NCI-H524 treated with DMSO at 0.1 percent for 48 hours (cell line): Measurements from ENCODE around the gene LRP10.
"Not testable (repeated sequence)": the region's sequence is repeated elsewhere in the genome, so short reads cannot be mapped to it uniquely, and the experiment has no call there.

Experiments
- DNase-seq: peaks from one replicate; lab custom pipeline; 2025; lab: John Stamatoyannopoulos, UW

Gene LRP10

DNA sequence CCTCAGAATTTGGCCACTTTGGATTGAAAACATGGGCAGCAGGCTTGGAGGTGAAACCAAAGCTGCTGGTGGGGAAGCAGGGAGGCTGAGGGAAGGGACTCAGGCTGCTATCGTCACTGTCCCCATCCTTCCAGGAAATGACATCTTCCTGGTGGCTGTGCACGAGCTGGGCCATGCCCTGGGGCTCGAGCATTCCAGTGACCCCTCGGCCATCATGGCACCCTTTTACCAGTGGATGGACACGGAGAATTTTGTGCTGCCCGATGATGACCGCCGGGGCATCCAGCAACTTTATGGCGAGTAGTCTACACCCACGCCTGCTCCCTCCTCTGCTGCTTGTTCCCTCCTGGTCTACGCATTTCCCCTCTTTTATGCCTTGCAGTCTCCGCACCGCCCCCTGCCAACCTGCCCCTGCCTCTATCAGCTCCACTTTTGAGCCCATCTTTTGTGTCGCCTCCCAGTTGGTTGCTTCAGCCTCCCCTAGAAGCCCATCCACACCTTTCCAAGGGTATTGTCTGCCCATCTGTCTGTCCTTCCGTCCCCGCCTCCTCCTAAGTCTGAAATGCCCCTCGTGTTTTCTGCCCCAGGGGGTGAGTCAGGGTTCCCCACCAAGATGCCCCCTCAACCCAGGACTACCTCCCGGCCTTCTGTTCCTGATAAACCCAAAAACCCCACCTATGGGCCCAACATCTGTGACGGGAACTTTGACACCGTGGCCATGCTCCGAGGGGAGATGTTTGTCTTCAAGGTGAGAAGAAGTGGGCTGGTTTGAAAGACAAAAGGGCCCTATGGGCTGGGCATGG lies 28.2 kb upstream of the LRP10 start:
- no peak for DNase-seq

DNA sequence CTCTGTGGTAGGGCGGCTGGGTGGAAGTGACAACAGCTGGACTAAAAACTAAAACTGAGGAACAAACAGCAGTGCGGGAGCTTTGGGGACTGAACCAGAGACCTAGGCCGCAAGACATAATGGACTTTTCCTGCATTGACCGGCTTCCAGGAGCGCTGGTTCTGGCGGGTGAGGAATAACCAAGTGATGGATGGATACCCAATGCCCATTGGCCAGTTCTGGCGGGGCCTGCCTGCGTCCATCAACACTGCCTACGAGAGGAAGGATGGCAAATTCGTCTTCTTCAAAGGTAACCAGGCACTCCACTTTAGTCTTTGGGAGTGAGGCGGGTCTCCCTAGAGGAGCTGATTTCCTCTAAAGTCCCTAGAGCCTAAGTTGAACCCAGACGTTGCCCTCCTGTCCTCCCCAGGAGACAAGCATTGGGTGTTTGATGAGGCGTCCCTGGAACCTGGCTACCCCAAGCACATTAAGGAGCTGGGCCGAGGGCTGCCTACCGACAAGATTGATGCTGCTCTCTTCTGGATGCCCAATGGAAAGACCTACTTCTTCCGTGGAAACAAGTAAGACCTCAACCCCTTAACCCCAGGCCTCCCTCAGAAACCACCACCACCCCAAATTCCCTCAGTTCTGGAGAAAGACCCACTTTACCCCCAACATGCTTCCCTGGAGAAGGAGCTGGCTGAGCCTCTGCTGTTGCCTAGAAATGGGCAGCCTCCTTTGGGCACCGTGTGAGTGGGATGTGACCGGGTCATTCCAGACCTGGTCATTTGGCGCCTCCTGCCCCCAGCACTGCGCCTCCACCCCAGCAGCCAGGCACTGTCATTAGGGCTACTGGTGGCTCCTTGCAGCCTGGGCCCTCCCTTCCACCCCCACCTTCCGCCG lies 27.1 kb upstream of the LRP10 start:
- no peak for DNase-seq

DNA sequence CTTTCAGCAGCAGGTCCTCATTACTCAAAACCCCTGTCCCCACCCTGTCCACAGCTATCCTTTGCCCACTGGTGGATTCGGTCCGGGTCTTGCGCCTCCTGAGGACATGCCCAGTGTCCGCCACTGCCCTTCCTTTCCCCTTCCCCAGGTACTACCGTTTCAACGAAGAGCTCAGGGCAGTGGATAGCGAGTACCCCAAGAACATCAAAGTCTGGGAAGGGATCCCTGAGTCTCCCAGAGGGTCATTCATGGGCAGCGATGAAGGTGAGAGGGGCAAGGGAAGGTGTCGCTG lies 26.5 kb upstream of the LRP10 start:
- DNase-seq, result no peak

DNA sequence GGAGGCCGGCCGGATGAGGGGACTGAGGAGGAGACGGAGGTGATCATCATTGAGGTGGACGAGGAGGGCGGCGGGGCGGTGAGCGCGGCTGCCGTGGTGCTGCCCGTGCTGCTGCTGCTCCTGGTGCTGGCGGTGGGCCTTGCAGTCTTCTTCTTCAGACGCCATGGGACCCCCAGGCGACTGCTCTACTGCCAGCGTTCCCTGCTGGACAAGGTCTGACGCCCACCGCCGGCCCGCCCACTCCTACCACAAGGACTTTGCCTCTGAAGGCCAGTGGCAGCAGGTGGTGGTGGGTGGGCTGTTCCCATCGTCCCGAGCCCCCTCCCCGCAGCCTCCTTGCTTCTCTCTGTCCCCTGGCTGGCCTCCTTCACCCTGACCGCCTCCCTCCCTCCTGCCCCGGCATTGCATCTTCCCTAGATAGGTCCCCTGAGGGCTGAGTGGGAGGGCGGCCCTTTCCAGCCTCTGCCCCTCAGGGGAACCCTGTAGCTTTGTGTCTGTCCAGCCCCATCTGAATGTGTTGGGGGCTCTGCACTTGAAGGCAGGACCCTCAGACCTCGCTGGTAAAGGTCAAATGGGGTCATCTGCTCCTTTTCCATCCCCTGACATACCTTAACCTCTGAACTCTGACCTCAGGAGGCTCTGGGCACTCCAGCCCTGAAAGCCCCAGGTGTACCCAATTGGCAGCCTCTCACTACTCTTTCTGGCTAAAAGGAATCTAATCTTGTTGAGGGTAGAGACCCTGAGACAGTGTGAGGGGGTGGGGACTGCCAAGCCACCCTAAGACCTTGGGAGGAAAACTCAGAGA lies 25.5 kb upstream of the LRP10 start:
- DNase-seq, result no peak

DNA sequence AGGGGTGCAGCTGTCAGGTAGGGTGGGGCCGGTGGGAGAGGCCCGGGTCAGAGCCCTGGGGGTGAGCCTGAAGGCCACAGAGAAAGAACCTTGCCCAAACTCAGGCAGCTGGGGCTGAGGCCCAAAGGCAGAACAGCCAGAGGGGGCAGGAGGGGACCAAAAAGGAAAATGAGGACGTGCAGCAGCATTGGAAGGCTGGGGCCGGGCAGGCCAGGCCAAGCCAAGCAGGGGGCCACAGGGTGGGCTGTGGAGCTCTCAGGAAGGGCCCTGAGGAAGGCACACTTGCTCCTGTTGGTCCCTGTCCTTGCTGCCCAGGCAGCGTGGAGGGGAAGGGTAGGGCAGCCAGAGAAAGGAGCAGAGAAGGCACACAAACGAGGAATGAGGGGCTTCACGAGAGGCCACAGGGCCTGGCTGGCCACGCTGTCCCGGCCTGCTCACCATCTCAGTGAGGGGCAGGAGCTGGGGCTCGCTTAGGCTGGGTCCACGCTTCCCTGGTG lies 24.7 kb upstream of the LRP10 start:
- DNase-seq, result no peak

DNA sequence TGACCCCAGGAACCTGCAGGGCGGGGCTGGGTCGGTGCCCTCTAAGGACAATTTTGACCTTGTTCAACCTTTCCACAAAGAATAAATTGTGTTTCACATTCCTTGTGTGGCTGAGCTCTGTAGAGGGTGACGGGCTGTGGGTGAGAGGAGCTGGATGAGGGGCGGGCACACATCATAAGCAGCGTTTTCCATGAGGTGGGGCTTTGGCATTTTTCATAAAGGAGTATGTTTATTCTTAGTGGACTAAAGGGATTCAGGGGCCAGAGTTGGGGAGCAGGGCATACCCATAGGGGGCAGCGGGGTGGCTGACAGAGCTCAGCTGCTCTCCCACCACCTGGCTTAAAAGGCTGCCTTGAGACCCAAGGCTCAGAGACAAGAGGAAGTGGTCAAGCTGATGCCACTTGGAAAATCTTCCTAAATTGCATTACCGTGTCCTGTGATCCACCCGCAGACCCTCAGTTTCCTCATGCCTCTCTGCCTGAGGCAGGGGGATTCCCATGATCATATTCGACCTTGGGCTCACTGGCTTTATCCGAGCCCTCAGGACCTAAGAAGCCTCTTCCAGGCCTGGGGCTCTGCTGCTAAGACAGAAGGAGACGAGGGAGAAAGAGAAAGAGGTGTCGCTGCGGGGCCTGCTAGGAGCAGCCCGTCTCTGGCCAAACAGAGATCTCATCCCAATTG lies 23.7 kb upstream of the LRP10 start:
- DNase-seq, result no peak

DNA sequence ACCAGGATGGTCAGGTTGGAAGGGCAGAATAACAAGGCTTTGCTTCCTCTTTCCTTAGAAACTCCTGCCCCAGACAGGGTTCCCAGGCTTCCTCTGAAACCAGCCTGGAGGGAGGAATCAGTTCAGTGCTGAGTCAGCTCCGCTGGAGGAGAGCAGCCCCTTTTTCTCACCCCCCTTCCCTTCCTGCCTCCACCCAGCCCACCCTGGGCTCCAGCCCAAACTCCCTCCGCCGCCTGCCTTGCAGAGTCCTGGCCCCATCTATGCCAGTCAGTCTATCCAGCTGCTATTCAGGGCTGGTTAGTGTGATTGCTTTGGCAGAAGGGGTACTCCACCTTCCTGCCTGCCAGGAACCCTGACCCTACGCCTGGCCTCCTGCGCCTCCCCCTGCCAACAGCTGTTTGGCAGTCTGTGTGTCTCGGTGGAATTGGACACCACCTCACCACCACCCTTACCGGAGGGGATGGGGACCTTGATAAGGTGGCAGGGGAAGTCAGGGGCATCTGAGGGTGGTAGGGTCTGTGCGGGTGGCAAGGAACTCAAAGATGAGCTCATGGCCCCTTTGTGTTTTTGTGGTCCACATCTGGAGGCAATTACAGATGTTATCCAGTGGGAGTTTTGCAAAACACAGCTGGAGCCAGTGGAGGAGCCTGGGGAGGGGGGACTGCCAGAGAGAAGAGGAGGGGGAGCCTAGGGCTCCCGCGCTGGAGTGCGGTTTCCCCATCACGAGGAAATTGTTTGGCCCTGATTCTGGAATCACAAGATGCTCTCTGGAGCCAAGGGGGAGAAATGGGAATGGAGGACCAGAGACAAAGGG lies 23.0 kb upstream of the LRP10 start:
- DNase-seq, result no peak

DNA sequence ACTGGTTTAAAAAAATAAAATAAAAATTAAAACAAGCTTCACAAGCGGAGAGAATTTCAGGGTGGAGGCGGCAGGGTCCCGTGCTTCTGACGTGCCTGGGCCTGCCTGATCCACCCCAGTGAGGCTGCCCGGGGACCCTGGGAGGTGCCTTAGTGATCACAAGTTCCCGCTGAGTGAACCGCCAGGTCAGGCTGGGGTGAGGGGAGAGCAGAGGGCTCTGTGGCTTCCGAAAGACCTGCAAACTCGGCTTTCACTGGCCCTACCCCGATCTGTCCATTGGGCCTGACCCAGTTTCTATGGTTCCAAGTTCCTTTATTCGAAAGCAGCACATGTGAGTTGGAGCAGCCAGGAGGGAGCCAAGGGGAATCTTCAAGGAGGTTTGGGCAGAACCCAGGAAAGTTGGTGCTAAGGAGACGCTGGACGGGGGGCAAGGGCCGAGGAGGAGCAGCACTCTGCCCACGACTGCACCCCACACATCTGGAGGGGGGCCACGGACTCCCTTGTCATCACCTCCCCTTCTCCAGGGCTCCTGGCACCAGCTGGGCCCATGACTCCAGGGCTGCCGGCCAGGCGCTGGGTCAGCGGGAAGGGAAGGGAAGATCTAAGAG lies 22.2 kb upstream of the LRP10 start:
- DNase-seq, result no peak

DNA sequence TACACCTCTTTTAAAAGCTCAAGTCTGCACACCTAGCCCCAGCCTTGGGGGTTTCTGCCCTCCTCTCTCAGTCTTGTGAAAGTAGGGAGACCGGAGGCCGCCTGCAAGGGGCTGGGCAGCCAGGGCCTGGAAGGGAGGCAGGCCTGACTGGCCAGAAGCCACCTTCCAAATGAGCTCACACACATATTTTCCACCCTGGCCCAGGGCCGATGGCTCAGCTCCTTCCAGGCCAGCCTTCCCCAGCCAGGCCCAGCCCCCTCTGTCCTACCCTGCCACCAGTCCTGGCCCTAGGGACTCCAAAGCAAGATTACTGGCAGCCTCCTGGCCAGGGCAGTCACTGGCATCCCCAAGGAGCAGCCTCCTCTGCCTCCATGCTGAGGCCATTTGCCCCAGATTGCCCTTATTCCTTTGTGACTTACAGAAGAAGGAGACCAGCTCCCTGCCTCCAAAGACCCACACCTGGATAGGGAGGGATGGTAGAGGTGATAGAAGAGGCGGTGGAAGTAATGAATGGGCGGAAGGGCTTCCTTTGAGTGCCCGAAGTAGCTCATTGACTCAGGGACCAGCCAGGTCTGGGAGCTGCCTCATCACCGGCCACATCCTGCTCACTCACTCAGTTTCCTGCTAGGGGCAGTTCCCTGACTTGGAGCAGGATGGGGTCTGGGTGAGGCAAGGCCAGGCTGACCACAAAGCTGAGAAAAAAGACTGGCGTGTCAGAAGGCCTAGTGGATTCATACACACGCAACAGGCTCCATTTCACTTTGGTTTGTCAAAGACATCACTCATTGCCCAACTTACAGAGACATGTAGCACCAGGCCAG lies 20.4 kb upstream of the LRP10 start:
- DNase-seq, result no peak

DNA sequence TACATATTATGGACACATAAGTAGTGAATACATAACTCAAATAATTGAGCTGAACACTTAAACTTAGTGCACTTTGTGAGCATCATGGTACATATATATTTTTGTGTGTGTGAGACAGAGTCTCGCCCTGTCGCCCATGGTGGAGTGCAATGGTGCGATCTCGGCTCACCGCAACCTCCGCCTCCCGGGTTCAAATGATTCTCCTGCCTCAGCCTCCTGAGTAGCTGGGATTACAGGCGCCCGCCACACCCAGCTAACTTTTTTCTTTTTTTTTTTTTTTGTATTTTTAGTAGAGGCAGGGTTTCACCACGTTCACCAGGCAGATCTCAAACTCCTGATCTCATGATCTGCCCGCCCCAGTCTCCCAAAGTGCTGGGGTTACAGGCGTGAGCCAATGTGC lies 19.4 kb upstream of the LRP10 start:
- not testable (repeated sequence) for DNase-seq

DNA sequence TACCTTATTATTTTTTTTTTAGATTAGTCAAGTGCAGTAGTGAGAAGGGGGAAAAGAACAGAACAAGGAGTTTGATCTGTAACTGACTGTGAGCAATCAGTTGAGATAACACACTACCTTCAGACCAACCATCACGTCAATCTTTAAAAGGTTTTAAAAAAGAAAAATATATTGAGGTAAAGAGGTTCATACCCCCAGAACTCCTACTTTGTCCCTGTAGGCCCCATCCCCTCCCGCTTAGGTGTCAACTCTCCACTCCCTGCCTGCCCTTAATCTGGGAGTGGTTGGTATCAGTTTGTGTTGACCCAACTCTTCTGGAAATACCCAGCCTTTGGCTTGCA lies 19.0 kb upstream of the LRP10 start:
- DNase-seq, result no peak

DNA sequence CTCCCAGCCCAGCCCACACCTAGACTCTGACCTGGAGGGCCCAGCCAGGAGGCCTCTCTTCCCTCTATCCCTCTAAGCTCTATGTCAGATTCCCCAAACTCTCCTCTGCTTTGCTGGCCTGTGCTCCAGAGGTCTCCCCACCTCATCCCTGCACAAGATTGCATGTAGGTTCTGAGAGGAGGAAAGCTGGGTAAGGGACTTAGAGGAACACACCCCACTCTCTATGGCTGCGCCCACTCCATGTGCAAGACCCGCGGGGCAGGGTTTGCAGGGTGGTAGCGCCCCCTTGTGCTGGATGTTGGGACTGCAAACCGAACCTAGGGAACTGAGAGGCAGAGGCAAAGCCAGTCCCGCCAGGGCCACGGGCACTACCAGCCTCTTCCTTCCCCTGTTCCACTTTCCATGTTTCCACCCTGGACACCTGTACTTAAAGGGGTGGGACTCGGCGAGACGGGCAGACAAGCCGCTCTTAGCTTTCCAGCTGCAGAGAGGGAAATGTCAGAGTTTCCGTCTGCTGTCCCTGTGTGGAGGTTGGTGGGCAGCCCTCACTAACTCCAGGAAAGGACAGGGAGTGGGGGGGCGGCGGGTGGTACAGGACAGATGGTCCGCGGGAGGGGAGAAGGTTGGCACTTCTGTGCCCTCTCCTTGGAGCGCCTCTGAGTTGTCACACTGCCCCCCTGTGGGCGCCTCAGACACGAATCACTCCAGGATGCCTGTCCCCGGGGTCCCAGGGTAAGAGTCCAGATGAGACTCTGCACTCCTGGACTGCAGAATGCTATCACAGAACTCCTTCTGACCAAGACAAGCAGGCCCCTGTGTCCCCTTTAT lies 18.4 kb upstream of the LRP10 start:
- peak; percentile 92 for DNase-seq

DNA sequence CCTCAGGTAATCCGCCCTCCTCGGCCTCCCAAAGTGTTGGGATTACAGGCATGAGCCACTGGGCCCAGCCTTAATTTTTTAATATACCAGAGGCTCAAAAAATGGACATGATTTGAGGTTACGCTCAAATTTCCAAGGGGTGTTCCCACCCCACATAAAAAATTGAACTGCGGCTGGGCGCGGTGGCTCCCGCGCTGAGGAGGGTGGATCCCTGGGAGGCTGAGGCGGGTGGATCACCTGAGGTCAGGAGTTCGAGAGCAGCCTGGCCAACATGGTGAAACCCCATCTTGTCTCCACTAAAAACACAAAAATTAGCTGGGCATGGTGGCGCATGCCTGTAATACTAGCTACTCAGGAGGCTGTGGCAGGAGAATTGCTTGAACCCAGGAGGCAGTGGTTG lies 17.2 kb upstream of the LRP10 start:
- DNase-seq, result not testable (repeated sequence)

DNA sequence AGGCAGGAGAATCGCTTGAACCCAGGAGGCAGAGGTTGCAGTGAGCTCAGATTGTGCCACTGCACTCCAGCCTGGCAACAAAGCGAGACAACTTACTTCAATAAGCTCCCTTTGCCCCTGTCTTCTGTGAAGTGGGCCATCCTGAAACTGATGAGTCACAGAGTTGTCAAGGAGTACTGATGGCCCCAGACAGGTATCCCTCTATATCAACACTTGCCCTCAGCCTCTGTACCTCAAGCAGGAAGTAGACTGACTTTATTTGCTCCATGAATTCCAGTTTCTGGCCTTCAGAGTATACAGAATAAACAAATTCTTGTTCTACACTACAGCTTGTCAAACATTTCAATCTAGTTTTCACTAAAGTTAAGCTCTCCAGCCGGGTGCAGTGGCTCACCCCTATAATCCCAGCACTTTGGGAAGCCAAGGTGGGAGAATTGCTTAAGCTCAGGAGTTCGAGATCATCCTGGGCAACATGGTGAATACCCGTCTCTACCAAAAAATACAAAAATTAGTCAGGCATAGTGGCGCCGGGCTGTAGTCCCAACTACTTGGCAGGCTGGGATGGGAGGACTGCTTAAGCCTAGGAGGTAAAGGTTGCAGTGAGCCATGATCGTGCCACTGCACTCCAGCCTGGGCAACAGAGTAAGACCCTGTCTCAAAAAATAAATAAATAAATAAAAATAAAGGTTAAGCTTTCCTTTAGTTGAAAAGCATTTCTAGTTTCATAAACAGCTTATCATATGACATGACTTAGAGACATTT lies 16.4 kb upstream of the LRP10 start:
- no peak for DNase-seq

DNA sequence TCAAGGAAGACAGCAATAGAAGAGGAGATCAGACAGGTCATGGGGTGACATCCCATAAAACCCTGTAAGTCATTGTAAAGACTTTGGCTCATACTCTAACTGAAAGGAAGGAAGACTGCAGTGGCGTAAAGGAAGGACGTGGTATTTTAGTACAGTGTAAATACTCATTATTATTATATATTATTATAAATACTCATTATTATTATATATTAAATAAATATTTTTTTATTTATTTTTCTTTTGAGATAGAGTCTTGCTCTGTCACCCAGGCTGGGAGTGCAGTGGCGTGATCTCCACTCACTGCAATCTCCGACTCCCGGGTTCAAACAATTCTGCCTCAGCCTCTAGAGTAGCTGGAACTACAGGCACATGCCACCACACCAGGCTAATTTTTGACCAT lies 15.1 kb upstream of the LRP10 start:
- no peak for DNase-seq

DNA sequence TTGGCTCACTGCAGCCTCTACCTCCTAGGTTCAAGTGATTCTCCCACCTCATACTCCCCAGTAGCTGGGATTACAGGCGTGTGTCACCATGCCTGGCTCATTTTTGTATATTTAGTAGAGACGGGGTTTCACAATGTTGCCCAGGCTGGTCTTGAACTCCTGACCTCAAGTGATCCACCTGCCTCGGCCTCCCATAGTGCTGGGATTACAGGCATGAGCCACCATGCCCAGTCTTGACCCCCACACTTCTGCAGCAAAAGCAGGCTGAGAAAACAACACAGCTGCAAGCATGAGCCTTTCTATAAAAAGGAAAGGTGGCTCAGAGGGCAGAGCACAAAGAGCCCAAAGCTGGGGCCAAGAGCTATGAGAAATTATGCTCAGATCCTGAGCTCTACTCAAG lies 11.2 kb upstream of the LRP10 start:
- DNase-seq, result not testable (repeated sequence)

DNA sequence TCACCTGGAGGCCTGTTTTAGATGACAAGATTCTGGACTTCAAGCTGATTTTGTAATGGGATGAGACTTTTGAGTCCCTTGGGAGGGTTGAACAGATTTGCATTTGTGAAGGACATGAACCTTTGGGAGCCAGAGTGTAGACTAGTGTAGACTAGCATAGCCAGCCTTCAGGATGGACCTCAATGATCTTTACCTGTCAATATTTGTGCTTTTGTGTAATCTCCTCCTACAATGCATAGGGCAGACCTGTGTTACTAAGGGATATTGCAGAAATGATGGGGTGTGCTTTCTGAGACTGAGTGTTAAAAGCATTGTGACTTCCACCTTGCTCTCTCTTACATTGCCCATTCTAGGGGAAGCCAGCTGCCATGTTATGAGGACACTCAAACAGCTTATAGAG lies 9.9 kb upstream of the LRP10 start:
- no peak for DNase-seq

DNA sequence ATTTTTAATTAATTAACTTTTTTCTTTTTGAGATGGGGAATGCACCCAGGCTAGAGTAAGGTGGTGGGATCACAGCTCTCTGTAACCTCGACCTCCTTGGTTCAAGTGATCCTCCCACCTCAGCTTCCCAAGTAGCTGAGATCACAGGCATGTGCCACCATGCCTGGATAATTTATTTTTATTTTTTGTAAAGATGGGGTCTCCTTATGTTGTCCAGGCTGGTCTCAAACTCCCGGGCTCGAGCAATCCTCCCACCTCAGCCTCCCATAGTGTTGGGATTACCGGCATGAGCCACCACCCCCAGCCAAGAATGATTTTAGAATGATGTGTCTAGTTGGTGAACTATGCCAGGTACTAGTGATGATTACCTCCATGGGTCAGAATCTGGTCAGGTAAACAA lies 6.6 kb upstream of the LRP10 start:
- DNase-seq, result no peak
